WTC11 (cell line): ENCODE measurements around the gene IDUA. TPM values are rescaled to one million over a fixed set of nuclear protein-coding genes. Genes with fewer than 3 reads are reported as not detected.

Experiments
- ATAC-seq: fragments of 200-7000 bp; cut with Tn5 transposase; 2 replicates; pipeline ENCODE4 v1.10.0; 2021; ENCODE audit warnings: mild to moderate bottlenecking, moderate library complexity
- CTCF ChIA-PET: fragments of 300-600 bp; sonication (Branson Sonifier 250); formaldehyde crosslinking; loops from one replicate; lab custom pipeline; 2021; ENCODE audit warnings: antibody characterized with exemption; lab: Charles Lee
- POLR2A ChIA-PET: fragments of 350-600 bp; sonication (Branson Sonifier 250); formaldehyde crosslinking; loops from one replicate; lab custom pipeline; 2021; ENCODE audit warnings: antibody characterized with exemption; lab: Charles Lee
- DNase-seq: peaks from one replicate; pipeline ENCODE4 v3.0.0; 2021; ENCODE audit warnings: low spot score
- H3K27ac Mint-ChIP-seq: 2 replicates; pipeline ENCODE4 v1.8.0; 2021; ENCODE audit warnings: mixed read lengths
- H3K27me3 Mint-ChIP-seq: 2 replicates; pipeline ENCODE4 v1.8.0; 2021; ENCODE audit warnings: low read depth, mild to moderate bottlenecking, moderate library complexity, mixed read lengths
- H3K36me3 Mint-ChIP-seq: 2 replicates; pipeline ENCODE4 v1.8.0; 2021; ENCODE audit warnings: mixed read lengths
- H3K4me1 Mint-ChIP-seq: 2 replicates; pipeline ENCODE4 v1.8.0; 2022; ENCODE audit warnings: mixed read lengths
- H3K4me3 Mint-ChIP-seq: 2 replicates; pipeline ENCODE4 v1.8.0; 2021; ENCODE audit warnings: mild to moderate bottlenecking, moderate library complexity, mixed read lengths
- H3K9me3 Mint-ChIP-seq: 2 replicates; pipeline ENCODE4 v1.8.0; 2021; ENCODE audit warnings: mixed read lengths
- GABPB1 ChIP-seq: sonication (generic); formaldehyde crosslinking; IDR thresholded peaks from 2 replicates; pipeline ENCODE4 v1.8.1; 2023; ENCODE audit warnings: mild to moderate bottlenecking, missing genetic modification reagents
- GRHL2 ChIP-seq: fragments of 250-450 bp; sonication (Bioruptor Pico); IDR thresholded peaks from 2 replicates; pipeline ENCODE4 v1.8.0; 2022; ENCODE audit warnings: mild to moderate bottlenecking, moderate library complexity; ENCODE audit not compliant: insufficient replicate concordance, severe bottlenecking
- GTF2I ChIP-seq: fragments of 250-450 bp; sonication (Bioruptor Pico); conservative IDR thresholded peaks from 2 replicates; pipeline ENCODE4 v1.4.0; 2021; ENCODE audit warnings: mild to moderate bottlenecking
- IRF2 ChIP-seq: sonication (generic); formaldehyde crosslinking; IDR thresholded peaks from 2 replicates; pipeline ENCODE4 v1.8.0; 2022; ENCODE audit warnings: low read depth, missing genetic modification reagents, borderline replicate concordance
- OVOL2 ChIP-seq: fragments of 250-450 bp; sonication (Bioruptor Pico); IDR thresholded peaks from 2 replicates; pipeline ENCODE4 v1.9.0; 2021; ENCODE audit warnings: mild to moderate bottlenecking, borderline replicate concordance
- SMAD4 ChIP-seq: sonication (generic); formaldehyde crosslinking; IDR thresholded peaks from 2 replicates; pipeline ENCODE4 v1.8.0; 2022; ENCODE audit warnings: mild to moderate bottlenecking, missing genetic modification reagents
- TEAD1 ChIP-seq: sonication (generic); formaldehyde crosslinking; IDR thresholded peaks from 2 replicates; pipeline ENCODE4 v1.8.0; 2022; ENCODE audit warnings: mild to moderate bottlenecking, missing genetic modification reagents
- TEAD4 ChIP-seq: sonication (generic); formaldehyde crosslinking; IDR thresholded peaks from 2 replicates; pipeline ENCODE4 v1.8.0; 2022; ENCODE audit warnings: mild to moderate bottlenecking, missing genetic modification reagents
- ZBTB21 ChIP-seq: sonication (generic); formaldehyde crosslinking; IDR thresholded peaks from 2 replicates; pipeline ENCODE4 v1.8.1; 2023; ENCODE audit warnings: mild to moderate bottlenecking, missing genetic modification reagents, borderline replicate concordance
- ZNF317 ChIP-seq: sonication (generic); formaldehyde crosslinking; IDR thresholded peaks from 2 replicates; pipeline ENCODE4 v1.8.1; 2023; ENCODE audit warnings: low read depth, mild to moderate bottlenecking, moderate library complexity, missing genetic modification reagents, borderline replicate concordance
- ZNF423 ChIP-seq: fragments of 250-450 bp; sonication (Bioruptor Pico); IDR thresholded peaks from 2 replicates; pipeline ENCODE4 v2.1.2; 2022; ENCODE audit warnings: mild to moderate bottlenecking, moderate library complexity
- total RNA-seq: library from RNA; stranded (reverse); gene quantifications from 3 replicates; pipeline ENCODE4 v1.2.3, GENCODE V29; 2021
- TF ChIP-seq, protein P1 (sequence below): fragments of 250-450 bp; sonication (Bioruptor Pico); IDR thresholded peaks from 2 replicates; pipeline ENCODE4 v2.1.2; 2022; ENCODE audit warnings: mild to moderate bottlenecking, moderate library complexity
- TF ChIP-seq, protein P2 (sequence below): sonication (generic); formaldehyde crosslinking; IDR thresholded peaks from 2 replicates; pipeline ENCODE4 v1.8.1; 2022; ENCODE audit warnings: mild to moderate bottlenecking, moderate library complexity, missing genetic modification reagents
- TF ChIP-seq, protein P3 (sequence below): sonication (generic); formaldehyde crosslinking; IDR thresholded peaks from 2 replicates; pipeline ENCODE4 v1.8.0; 2022; ENCODE audit warnings: mild to moderate bottlenecking, missing genetic modification reagents
- TF ChIP-seq, protein P4 (sequence below): fragments of 250-450 bp; sonication (Bioruptor Pico); IDR thresholded peaks from 2 replicates; pipeline ENCODE4 v1.9.0; 2021; ENCODE audit warnings: mild to moderate bottlenecking, borderline replicate concordance
- TF ChIP-seq, protein P5 (sequence below): sonication (generic); formaldehyde crosslinking; IDR thresholded peaks from 2 replicates; pipeline ENCODE4 v1.8.1; 2023; ENCODE audit warnings: mild to moderate bottlenecking, missing genetic modification reagents
- TF ChIP-seq, protein P6 (sequence below): sonication (generic); formaldehyde crosslinking; IDR thresholded peaks from 2 replicates; pipeline ENCODE4 v1.8.1; 2022; ENCODE audit warnings: missing genetic modification reagents, borderline replicate concordance
- TF ChIP-seq, protein P7 (sequence below): sonication (generic); formaldehyde crosslinking; IDR thresholded peaks from 2 replicates; pipeline ENCODE4 v1.8.1; 2023; ENCODE audit warnings: mild to moderate bottlenecking, missing genetic modification reagents, borderline replicate concordance

The IDUA gene
- total RNA-seq, 1 experiment from 2014 or later = 8.7 TPM

DNA sequence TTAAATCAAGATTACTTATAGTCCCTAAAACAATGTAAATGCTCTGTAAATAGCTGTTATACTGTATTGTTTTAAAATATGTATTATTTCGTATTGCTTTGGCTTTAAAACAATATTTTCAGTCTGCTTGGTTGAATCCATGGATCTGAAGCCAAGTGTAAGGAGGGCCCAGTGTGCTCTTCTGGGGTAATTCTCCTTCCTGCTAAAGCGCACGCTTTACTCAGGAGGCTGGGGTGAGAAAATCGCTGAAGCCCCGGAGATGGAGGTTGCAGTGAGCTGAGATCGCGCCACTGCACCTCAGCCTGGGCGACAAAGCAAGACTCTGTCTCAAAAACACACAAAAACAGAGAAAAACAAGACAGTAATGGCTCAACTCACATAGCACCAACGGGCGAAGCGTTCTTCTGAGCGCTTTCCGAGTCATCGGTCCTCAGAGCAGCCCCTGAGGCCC lies 391 bp upstream of the IDUA start (continued):
- TF ChIP-seq, protein P1, sequence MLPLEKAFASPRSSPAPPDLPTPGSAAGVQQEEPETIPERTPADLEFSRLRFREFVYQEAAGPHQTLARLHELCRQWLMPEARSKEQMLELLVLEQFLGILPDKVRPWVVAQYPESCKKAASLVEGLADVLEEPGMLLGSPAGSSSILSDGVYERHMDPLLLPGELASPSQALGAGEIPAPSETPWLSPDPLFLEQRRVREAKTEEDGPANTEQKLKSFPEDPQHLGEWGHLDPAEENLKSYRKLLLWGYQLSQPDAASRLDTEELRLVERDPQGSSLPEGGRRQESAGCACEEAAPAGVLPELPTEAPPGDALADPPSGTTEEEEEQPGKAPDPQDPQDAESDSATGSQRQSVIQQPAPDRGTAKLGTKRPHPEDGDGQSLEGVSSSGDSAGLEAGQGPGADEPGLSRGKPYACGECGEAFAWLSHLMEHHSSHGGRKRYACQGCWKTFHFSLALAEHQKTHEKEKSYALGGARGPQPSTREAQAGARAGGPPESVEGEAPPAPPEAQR = no peak
- TF ChIP-seq OVOL2 (CRISPR knock-in tag) = no peak
- no peak for TF ChIP-seq GTF2I (CRISPR knock-in tag)
- TF ChIP-seq, protein P2, sequence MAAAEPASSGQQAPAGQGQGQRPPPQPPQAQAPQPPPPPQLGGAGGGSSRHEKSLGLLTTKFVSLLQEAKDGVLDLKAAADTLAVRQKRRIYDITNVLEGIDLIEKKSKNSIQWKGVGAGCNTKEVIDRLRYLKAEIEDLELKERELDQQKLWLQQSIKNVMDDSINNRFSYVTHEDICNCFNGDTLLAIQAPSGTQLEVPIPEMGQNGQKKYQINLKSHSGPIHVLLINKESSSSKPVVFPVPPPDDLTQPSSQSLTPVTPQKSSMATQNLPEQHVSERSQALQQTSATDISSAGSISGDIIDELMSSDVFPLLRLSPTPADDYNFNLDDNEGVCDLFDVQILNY (CRISPR knock-in tag) = no peak
- TF ChIP-seq SMAD4 (CRISPR knock-in tag) = no peak
- TF ChIP-seq ZBTB21 = no peak
- TF ChIP-seq, protein P3, sequence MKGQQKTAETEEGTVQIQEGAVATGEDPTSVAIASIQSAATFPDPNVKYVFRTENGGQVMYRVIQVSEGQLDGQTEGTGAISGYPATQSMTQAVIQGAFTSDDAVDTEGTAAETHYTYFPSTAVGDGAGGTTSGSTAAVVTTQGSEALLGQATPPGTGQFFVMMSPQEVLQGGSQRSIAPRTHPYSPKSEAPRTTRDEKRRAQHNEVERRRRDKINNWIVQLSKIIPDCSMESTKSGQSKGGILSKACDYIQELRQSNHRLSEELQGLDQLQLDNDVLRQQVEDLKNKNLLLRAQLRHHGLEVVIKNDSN (CRISPR knock-in tag) = no peak
- TF ChIP-seq ZNF423 (CRISPR knock-in tag) = no peak
- TF ChIP-seq GABPB1 (CRISPR knock-in tag) = no peak
- no peak for TF ChIP-seq IRF2 (CRISPR knock-in tag)

DNA sequence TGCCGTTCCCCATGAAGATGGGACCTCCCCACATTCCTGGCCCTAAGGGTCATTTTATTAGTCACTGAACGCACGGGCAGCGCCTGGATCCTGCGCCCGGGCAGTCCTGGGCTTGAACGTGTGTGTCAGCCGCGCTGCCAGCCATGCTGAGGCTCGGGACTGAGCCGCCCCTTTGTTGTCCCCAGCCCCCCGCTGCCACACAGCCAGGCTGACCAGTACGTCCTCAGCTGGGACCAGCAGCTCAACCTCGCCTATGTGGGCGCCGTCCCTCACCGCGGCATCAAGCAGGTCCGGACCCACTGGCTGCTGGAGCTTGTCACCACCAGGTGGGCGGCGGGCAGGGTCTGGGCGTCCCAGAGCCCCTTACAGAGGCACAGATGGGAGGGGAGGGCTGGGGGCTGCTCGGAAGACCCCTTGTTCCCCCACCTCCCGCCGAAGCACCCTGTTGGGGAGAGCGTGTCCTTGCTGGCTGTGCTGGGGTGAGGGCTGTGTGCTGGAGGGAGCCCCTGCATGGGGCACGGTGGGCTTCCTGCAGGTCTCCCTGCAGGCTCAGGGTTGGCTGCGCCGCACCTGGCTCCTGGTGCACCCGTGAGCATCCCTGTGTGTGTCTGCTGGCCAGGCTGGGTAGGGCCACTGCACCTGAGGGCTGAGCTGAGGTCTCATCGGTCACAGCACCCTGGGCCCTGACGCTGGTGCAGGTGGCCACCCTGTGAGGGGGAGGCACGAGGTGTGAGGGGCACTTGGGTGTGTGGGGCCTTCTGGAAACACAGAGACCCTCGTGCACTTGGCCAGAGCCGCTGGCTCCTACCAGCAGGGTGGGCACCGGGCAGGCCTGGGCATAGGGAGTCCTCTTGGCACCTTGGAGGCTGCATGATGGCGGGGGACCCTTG lies 1.0 kb downstream of the IDUA start:
- Mint-ChIP-seq H3K4me3 (peak overlapping the region; percentile 67), H3K4me1 (peaks cover 12% of the 10 kb centered on the region)
- TF ChIP-seq GRHL2 (CRISPR knock-in tag) = no peak
- TF ChIP-seq, protein P4, sequence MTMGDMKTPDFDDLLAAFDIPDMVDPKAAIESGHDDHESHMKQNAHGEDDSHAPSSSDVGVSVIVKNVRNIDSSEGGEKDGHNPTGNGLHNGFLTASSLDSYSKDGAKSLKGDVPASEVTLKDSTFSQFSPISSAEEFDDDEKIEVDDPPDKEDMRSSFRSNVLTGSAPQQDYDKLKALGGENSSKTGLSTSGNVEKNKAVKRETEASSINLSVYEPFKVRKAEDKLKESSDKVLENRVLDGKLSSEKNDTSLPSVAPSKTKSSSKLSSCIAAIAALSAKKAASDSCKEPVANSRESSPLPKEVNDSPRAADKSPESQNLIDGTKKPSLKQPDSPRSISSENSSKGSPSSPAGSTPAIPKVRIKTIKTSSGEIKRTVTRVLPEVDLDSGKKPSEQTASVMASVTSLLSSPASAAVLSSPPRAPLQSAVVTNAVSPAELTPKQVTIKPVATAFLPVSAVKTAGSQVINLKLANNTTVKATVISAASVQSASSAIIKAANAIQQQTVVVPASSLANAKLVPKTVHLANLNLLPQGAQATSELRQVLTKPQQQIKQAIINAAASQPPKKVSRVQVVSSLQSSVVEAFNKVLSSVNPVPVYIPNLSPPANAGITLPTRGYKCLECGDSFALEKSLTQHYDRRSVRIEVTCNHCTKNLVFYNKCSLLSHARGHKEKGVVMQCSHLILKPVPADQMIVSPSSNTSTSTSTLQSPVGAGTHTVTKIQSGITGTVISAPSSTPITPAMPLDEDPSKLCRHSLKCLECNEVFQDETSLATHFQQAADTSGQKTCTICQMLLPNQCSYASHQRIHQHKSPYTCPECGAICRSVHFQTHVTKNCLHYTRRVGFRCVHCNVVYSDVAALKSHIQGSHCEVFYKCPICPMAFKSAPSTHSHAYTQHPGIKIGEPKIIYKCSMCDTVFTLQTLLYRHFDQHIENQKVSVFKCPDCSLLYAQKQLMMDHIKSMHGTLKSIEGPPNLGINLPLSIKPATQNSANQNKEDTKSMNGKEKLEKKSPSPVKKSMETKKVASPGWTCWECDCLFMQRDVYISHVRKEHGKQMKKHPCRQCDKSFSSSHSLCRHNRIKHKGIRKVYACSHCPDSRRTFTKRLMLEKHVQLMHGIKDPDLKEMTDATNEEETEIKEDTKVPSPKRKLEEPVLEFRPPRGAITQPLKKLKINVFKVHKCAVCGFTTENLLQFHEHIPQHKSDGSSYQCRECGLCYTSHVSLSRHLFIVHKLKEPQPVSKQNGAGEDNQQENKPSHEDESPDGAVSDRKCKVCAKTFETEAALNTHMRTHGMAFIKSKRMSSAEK = no peak
- no peak for TF ChIP-seq ZNF317 (CRISPR knock-in tag)
- TF ChIP-seq, protein P5, sequence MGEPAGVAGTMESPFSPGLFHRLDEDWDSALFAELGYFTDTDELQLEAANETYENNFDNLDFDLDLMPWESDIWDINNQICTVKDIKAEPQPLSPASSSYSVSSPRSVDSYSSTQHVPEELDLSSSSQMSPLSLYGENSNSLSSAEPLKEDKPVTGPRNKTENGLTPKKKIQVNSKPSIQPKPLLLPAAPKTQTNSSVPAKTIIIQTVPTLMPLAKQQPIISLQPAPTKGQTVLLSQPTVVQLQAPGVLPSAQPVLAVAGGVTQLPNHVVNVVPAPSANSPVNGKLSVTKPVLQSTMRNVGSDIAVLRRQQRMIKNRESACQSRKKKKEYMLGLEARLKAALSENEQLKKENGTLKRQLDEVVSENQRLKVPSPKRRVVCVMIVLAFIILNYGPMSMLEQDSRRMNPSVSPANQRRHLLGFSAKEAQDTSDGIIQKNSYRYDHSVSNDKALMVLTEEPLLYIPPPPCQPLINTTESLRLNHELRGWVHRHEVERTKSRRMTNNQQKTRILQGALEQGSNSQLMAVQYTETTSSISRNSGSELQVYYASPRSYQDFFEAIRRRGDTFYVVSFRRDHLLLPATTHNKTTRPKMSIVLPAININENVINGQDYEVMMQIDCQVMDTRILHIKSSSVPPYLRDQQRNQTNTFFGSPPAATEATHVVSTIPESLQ (CRISPR knock-in tag) = no peak
- no peak for TF ChIP-seq GTF2I (CRISPR knock-in tag)
- TF ChIP-seq TEAD1 = no peak
- TF ChIP-seq, protein P2 (CRISPR knock-in tag) = no peak
- TF ChIP-seq, protein P6, sequence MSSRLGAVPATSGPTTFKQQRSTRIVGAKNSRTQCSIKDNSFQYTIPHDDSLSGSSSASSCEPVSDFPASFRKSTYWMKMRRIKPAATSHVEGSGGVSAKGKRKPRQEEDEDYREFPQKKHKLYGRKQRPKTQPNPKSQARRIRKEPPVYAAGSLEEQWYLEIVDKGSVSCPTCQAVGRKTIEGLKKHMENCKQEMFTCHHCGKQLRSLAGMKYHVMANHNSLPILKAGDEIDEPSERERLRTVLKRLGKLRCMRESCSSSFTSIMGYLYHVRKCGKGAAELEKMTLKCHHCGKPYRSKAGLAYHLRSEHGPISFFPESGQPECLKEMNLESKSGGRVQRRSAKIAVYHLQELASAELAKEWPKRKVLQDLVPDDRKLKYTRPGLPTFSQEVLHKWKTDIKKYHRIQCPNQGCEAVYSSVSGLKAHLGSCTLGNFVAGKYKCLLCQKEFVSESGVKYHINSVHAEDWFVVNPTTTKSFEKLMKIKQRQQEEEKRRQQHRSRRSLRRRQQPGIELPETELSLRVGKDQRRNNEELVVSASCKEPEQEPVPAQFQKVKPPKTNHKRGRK (CRISPR knock-in tag) = no peak
- no peak for TF ChIP-seq TEAD4 (CRISPR knock-in tag)
- TF ChIP-seq, protein P7, sequence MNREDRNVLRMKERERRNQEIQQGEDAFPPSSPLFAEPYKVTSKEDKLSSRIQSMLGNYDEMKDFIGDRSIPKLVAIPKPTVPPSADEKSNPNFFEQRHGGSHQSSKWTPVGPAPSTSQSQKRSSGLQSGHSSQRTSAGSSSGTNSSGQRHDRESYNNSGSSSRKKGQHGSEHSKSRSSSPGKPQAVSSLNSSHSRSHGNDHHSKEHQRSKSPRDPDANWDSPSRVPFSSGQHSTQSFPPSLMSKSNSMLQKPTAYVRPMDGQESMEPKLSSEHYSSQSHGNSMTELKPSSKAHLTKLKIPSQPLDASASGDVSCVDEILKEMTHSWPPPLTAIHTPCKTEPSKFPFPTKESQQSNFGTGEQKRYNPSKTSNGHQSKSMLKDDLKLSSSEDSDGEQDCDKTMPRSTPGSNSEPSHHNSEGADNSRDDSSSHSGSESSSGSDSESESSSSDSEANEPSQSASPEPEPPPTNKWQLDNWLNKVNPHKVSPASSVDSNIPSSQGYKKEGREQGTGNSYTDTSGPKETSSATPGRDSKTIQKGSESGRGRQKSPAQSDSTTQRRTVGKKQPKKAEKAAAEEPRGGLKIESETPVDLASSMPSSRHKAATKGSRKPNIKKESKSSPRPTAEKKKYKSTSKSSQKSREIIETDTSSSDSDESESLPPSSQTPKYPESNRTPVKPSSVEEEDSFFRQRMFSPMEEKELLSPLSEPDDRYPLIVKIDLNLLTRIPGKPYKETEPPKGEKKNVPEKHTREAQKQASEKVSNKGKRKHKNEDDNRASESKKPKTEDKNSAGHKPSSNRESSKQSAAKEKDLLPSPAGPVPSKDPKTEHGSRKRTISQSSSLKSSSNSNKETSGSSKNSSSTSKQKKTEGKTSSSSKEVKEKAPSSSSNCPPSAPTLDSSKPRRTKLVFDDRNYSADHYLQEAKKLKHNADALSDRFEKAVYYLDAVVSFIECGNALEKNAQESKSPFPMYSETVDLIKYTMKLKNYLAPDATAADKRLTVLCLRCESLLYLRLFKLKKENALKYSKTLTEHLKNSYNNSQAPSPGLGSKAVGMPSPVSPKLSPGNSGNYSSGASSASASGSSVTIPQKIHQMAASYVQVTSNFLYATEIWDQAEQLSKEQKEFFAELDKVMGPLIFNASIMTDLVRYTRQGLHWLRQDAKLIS (CRISPR knock-in tag) = no peak

More for the DNA sequence above, 1.0 kb downstream of the IDUA start:
- Mint-ChIP-seq H3K27ac (no peak overlapping the region), H3K27me3 (peaks cover 18% of the 10 kb centered on the region), H3K36me3 (no peaks in the 10 kb centered on the region), H3K9me3 (no peaks in the 10 kb centered on the region)
- DNase-seq = no peak
- CTCF ChIA-PET = interaction anchor here (0.6 to 1.9 kb wide), 13 partner anchors 8 to 247 kb away, joined by 3 to 5 read pairs (median 3); partner anchors contain the start of gene FGFRL1
- no peak for ATAC-seq
- POLR2A ChIA-PET = interaction anchor here (1.5 kb wide), 1 partner anchor 14 kb away, joined by 4 read pairs; no protein-coding TSS in a partner anchor
